Measurements from ENCODE around the gene CLTB.

CLTB gene

GRCh38 chr5:176440927-176441706, 24.8 kb upstream of the CLTB start:
- H3K4me3 ChIP-seq = no peak overlapping the region
- DNase-seq (ENCODE audit: low spot score) = no peak
- no peak overlapping the region for H3K27ac ChIP-seq
- TF ChIP-seq, protein P1, sequence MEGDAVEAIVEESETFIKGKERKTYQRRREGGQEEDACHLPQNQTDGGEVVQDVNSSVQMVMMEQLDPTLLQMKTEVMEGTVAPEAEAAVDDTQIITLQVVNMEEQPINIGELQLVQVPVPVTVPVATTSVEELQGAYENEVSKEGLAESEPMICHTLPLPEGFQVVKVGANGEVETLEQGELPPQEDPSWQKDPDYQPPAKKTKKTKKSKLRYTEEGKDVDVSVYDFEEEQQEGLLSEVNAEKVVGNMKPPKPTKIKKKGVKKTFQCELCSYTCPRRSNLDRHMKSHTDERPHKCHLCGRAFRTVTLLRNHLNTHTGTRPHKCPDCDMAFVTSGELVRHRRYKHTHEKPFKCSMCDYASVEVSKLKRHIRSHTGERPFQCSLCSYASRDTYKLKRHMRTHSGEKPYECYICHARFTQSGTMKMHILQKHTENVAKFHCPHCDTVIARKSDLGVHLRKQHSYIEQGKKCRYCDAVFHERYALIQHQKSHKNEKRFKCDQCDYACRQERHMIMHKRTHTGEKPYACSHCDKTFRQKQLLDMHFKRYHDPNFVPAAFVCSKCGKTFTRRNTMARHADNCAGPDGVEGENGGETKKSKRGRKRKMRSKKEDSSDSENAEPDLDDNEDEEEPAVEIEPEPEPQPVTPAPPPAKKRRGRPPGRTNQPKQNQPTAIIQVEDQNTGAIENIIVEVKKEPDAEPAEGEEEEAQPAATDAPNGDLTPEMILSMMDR (IDR thresholded peaks at IDR 0.05) = no peak

DNA sequence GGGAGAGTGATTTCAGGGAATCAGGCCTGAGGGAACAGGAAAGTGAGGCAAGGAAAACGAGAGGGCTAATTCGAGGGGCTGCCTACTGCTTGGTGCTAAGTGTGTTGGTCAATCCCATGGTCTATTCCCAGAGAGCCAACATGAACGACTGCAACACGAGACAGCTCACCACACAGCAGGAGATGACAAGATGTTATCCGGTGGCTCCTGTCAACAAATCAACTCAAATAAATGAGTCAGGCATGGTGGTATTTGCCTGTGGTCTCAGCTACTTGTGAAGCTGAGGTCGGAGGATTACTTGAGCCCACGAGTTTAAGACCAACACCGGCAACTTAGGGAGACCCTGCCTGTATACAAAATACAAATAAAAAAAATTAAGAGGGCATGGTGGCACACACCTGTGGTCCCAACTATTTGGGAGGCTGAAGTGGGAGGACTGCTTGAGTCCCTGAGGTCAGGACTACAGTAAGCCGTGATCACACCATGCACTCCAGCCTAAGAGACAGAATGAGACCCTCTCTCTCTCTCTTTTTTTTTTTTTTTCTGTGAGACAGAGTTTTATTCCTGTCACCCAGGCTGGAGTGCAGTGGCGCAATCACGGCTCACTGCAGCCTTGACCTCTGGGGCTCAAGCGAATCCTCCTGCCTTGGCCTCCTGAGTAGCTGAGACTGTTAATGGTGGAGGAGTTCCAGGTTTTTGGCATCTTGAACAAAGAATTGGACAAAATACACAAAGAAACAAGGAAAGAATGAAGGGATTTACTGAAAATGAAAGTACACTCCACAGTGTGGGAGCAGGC, 22.8 kb upstream of the CLTB start:
- H3K4me3 ChIP-seq = no peak overlapping the region
- no peak overlapping the region for H3K27ac ChIP-seq
- DNase-seq (ENCODE audit: low spot score) = no peak
- TF ChIP-seq, protein P1 (IDR thresholded peaks at IDR 0.05) = no peak

- TF ChIP-seq, protein P1 (IDR thresholded peaks at IDR 0.05) = no peak
- H3K4me3 ChIP-seq = no peak overlapping the region
Observed at GRCh38 chr5:176436656-176437055, 20.3 kb upstream of the CLTB start.

DNA sequence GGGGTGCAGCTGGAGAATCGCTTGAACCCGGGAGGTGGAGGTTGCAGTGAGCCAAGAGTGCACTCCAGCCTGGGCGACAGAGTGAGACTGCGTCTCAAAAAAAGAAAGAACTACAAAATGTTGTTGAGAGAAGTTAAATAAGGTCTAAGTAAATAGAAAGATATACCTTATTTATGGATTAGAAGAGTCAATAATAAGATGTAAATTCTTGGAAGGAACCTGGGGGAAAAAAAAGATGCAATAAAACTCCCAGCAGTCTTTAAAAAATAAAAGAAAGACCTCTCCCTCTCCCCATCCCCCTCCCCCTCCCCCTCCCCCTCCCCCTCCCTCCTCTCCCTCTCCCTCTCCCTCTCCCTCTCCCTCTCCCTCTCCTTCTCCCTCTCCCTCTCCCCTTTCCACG, 16.4 kb upstream of the CLTB start:
- Histone ChIP-seq H3K27ac (no peak overlapping the region), H3K4me3 (no peak overlapping the region)
- no peak for DNase-seq (ENCODE audit: low spot score)
- TF ChIP-seq, protein P1 (IDR thresholded peaks at IDR 0.05) = no peak

More at GRCh38 chr5:176436656-176437055, 20.3 kb upstream of the CLTB start:
- no peak for DNase-seq (ENCODE audit: low spot score)
- H3K27ac ChIP-seq = no peak overlapping the region

DNA sequence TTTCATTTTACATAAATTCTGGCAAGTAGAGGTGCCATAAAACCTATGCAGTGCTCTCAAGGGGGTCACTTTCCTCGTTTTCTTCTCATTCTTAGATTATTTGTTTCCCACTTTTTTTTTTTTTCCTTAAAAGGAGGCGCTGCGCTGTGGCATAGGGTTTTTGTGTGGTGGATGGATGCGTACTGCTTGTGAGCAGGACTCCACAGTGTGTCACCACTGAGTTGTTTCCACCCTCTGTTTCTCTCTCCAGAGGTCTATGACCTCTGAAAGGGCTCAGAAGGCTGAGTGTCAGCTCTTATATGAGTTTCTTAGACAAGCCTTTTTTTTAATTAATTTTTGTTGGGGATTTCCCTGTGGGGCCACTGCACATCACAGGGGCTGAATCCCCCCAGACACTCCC, 13.6 kb upstream of the CLTB start:
- DNase-seq (ENCODE audit: low spot score) = no peak
- TF ChIP-seq, protein P1 (IDR thresholded peaks at IDR 0.05) = no peak
- Histone ChIP-seq H3K27ac (no peak overlapping the region), H3K4me3 (no peak overlapping the region)

GRCh38 chr5:176427971-176428370, 11.6 kb upstream of the CLTB start:
- no peak for DNase-seq (ENCODE audit: low spot score)
- TF ChIP-seq, protein P1 (IDR thresholded peaks at IDR 0.05) = no peak
- H3K4me3 ChIP-seq = no peak overlapping the region
- H3K27ac ChIP-seq = no peak overlapping the region

All from coronary artery (tissue), 2 donors.